A673 (cell line): ENCODE data around the gene LCE2A.
A peak's percentile ranks its signal among the peaks of the same experiment; 100 is the strongest.

Experiments
- EZH2 ChIP-seq: fragments of 200-600 bp; sonication (generic); IDR thresholded peaks from 2 replicates; pipeline ENCODE4 v1.6.1; 2017; ENCODE audit warnings: borderline replicate concordance, low read depth, mild to moderate bottlenecking, mixed read lengths, antibody characterized with exemption, low read length; ENCODE audit not compliant: poor library complexity, severe bottlenecking
- TF ChIP-seq, protein P1 (sequence below): fragments of 300-800, 200-600 bp; sonication (generic); conservative IDR thresholded peaks from 2 replicates; pipeline ENCODE4 v1.5.1; 2017; ENCODE audit warnings: low read depth, mild to moderate bottlenecking, antibody characterized with exemption, low read length, moderate library complexity, mixed read lengths

GRCh38 chr1:152735648-152736047 lies 37.5 kb downstream of the LCE2A start:
- TF ChIP-seq, protein P1, sequence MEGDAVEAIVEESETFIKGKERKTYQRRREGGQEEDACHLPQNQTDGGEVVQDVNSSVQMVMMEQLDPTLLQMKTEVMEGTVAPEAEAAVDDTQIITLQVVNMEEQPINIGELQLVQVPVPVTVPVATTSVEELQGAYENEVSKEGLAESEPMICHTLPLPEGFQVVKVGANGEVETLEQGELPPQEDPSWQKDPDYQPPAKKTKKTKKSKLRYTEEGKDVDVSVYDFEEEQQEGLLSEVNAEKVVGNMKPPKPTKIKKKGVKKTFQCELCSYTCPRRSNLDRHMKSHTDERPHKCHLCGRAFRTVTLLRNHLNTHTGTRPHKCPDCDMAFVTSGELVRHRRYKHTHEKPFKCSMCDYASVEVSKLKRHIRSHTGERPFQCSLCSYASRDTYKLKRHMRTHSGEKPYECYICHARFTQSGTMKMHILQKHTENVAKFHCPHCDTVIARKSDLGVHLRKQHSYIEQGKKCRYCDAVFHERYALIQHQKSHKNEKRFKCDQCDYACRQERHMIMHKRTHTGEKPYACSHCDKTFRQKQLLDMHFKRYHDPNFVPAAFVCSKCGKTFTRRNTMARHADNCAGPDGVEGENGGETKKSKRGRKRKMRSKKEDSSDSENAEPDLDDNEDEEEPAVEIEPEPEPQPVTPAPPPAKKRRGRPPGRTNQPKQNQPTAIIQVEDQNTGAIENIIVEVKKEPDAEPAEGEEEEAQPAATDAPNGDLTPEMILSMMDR: peak; percentile 41
- no peak for TF ChIP-seq EZH2
